ENCODE data around the gene MRPL42. TPM values are rescaled to one million over a fixed set of nuclear protein-coding genes. Genes with fewer than 3 reads are reported as not detected.

Gene MRPL42
- polyA plus RNA-seq (2012; ENCODE audit: insufficient read length, low read depth): 41.3 TPM

GRCh38 chr12:93467351-93468007 is at the start of gene MRPL42:
Gene MRPL42 (plus strand): TSS chr12:93467514. CDS start chr12:93469286, 1,772 bp downstream.
- TF ChIP-seq SIN3A (IDR thresholded peaks at IDR 0.05; ENCODE audit: borderline replicate concordance, insufficient read depth, low read length) (no peak; the same call in 1 of the 2 replicates), POLR2AphosphoS5 (IDR thresholded peaks at IDR 0.05; ENCODE audit: low read depth, low read length) (peak; percentile 87), TAF1 (IDR thresholded peaks at IDR 0.05; ENCODE audit: borderline replicate concordance, insufficient read depth, low read length) (peak; percentile 85), REST (IDR thresholded peaks at IDR 0.05; ENCODE audit: insufficient read depth in 1 of 2, low read depth in 2 of 2, low read length in 2 of 2) (no peak)

GRCh38 chr12:93417967-93418480 is 49.3 kb upstream of the MRPL42 start:
- TF ChIP-seq POLR2AphosphoS5 (IDR thresholded peaks at IDR 0.05; ENCODE audit: low read depth, low read length) (no peak), SIN3A (IDR thresholded peaks at IDR 0.05; ENCODE audit: borderline replicate concordance, insufficient read depth, low read length) (no peak), REST (IDR thresholded peaks at IDR 0.05; ENCODE audit: insufficient read depth in 1 of 2, low read depth in 2 of 2, low read length in 2 of 2) (no peak), FOXP2 (optimal IDR thresholded peaks at IDR 0.05; ENCODE audit: borderline replicate concordance, extremely low read depth, extremely low read length, insufficient read depth) (no peak), TAF1 (IDR thresholded peaks at IDR 0.05; ENCODE audit: borderline replicate concordance, insufficient read depth, low read length) (no peak)

GRCh38 chr12:93419388-93420034 is 47.8 kb upstream of the MRPL42 start:
- TF ChIP-seq SIN3A (IDR thresholded peaks at IDR 0.05; ENCODE audit: borderline replicate concordance, insufficient read depth, low read length): no peak
- TF ChIP-seq FOXP2 (optimal IDR thresholded peaks at IDR 0.05; ENCODE audit: borderline replicate concordance, extremely low read depth, extremely low read length, insufficient read depth): no peak
- TF ChIP-seq TAF1 (IDR thresholded peaks at IDR 0.05; ENCODE audit: borderline replicate concordance, insufficient read depth, low read length): no peak
- no peak for TF ChIP-seq POLR2AphosphoS5 (IDR thresholded peaks at IDR 0.05; ENCODE audit: low read depth, low read length)
- no peak for TF ChIP-seq REST (IDR thresholded peaks at IDR 0.05; ENCODE audit: insufficient read depth in 1 of 2, low read depth in 2 of 2, low read length in 2 of 2)

- TF ChIP-seq REST (IDR thresholded peaks at IDR 0.05; ENCODE audit: insufficient read depth in 1 of 2, low read depth in 2 of 2, low read length in 2 of 2) (no peak), SIN3A (IDR thresholded peaks at IDR 0.05; ENCODE audit: borderline replicate concordance, insufficient read depth, low read length) (no peak), TAF1 (IDR thresholded peaks at IDR 0.05; ENCODE audit: borderline replicate concordance, insufficient read depth, low read length) (no peak), FOXP2 (optimal IDR thresholded peaks at IDR 0.05; ENCODE audit: borderline replicate concordance, extremely low read depth, extremely low read length, insufficient read depth) (no peak), POLR2AphosphoS5 (IDR thresholded peaks at IDR 0.05; ENCODE audit: low read depth, low read length) (no peak)
Observed at GRCh38 chr12:93422050-93422449, 45.3 kb upstream of the MRPL42 start.

Measured in PFSK-1 (cell line).